ENCODE measurements around the gene CD164. TPM values are rescaled to one million over a fixed set of nuclear protein-coding genes. Genes with fewer than 3 reads are reported as not detected.

Gene CD164
- total RNA-seq, 1 donor from 2014 or later = 67.1 TPM

Other genes starting within 250 kb of the CD164 start
- 41.5 TPM for gene PPIL6, start 58.2 kb upstream of the CD164 start, total RNA-seq
- 3.1 TPM for gene SMPD2, start 58.3 kb upstream of the CD164 start, total RNA-seq
- 31.0 TPM for gene MICAL1, start 73.3 kb upstream of the CD164 start, total RNA-seq
- gene ZBTB24, start 100.8 kb upstream of the CD164 start, total RNA-seq = 14.8 TPM